Measurements from ENCODE around the gene VIM. TPM values are rescaled to one million over a fixed set of nuclear protein-coding genes. Genes with fewer than 3 reads are reported as not detected.

The VIM gene
- total RNA-seq, 1 experiment from 2014 or later = 50.4 TPM

DNA sequence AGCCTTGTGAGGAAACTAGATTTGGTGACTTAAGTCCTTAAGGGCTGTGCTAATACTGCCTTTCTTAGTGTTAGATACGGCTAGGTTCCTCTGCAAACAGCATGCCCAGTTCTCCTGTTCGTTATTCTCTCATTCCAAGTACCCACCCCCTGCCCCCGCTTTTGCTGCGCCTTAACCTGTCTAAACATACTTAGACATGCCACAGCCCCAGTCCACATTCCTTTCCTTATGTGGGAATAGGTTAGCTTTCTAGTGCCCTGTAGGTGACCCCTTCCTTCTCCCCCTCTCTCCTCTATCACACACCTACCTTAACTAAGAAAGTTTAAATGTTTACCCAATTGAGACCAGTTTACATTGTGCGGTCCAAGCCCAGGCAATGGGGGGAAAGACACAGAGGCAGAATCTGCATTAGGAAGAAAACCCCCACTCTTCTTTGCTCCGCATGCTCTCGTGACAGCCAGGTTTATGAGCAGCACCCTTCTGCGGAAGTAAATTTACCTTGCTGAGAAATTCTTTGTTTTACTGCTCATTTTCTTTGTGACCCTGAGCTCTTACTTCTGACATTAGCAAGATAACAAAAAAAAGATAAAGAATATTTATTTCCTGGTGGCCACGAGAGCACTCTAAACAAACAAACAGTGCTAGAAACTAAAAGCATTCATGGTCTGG is 48.8 kb downstream of the VIM start:
- no peak for TF ChIP-seq CTCF (IDR thresholded peaks at IDR 0.05; ENCODE audit: insufficient read depth in 1 of 2, low read depth in 1 of 2, low read length in 1 of 2, severe bottlenecking in 1 of 2, unreplicated experiment in 1 of 2)
- Mint-ChIP-seq H3K9me3 (ENCODE audit: unreplicated experiment) (peaks cover 72% of the 10 kb centered on the region), H3K27ac (ENCODE audit: unreplicated experiment) (no peak overlapping the region)

DNA sequence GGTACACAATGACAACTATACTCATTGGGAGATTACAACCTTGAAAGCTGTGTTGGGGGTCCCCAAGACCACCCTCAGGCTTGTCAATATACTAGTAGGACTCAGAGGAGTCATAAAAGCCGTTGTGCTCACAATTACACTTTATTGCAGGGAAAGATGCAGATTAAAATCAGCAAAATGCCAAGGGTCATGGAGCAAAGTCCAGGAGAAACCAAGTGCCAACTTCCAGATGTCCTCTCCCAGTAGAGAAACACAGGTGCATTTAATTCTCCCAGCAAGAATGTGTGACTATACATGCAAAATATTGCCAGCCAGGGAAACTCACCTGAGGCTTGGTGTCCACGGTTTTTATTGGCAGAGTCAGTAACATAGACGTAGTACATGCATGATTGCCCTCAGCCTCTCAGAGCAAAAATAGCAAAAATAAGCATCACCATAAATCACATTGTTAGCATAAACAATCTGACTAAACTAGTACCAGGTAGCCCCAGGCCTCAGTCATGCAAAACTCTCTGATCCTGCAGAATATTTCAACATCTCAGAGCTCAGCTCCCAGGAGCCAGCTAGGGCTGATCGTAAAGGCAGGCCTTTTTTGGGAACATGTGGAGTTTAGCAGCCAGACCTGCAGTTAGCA is 50.7 kb downstream of the VIM start:
- Mint-ChIP-seq H3K27me3 (ENCODE audit: insufficient read depth, unreplicated experiment) (peaks cover 2% of the 10 kb centered on the region), H3K4me1 (ENCODE audit: low read depth, unreplicated experiment) (peaks cover 4% of the 10 kb centered on the region), H3K4me3 (ENCODE audit: unreplicated experiment) (no peak overlapping the region), H3K27ac (ENCODE audit: unreplicated experiment) (no peak overlapping the region), H3K9me3 (ENCODE audit: unreplicated experiment) (peaks cover 79% of the 10 kb centered on the region), H3K36me3 (ENCODE audit: insufficient read depth, unreplicated experiment) (no peaks in the 10 kb centered on the region)
- no TSS peak for BruUV-seq (replicated peaks)
- no peak overlapping the region for H3K4me3 ChIP-seq (ENCODE audit: low read depth, low read length)
- ChIA-PET CTCF (no interaction called here), POLR2A (no interaction called here)
- no peaks in the 10 kb centered on the region for H3K36me3 ChIP-seq (ENCODE audit: control insufficient read depth, insufficient read depth, low read length)
- peaks cover 37% of the 10 kb centered on the region for H3K9me3 ChIP-seq
- DNase-seq = no peak
- no peaks in the 10 kb centered on the region for H3K4me1 ChIP-seq
- TF ChIP-seq CTCF (IDR thresholded peaks at IDR 0.05; ENCODE audit: insufficient read depth in 1 of 2, low read depth in 1 of 2, low read length in 1 of 2, severe bottlenecking in 1 of 2, unreplicated experiment in 1 of 2) = no peak
- H3K27me3 ChIP-seq (replicated peaks; ENCODE audit: control insufficient read depth, insufficient read depth, low read length) = no peaks in the 10 kb centered on the region
- intact Hi-C loops (cut with micrococcal nuclease; ENCODE audit: unreplicated experiment) = no loop called here

More for the DNA sequence above, 48.8 kb downstream of the VIM start:
- no peak for DNase-seq
- Histone ChIP-seq H3K4me1 (no peaks in the 10 kb centered on the region), H3K9me3 (peaks cover 27% of the 10 kb centered on the region), H3K27me3 (replicated peaks; ENCODE audit: control insufficient read depth, insufficient read depth, low read length) (no peaks in the 10 kb centered on the region), H3K36me3 (ENCODE audit: control insufficient read depth, insufficient read depth, low read length) (no peaks in the 10 kb centered on the region), H3K4me3 (ENCODE audit: low read depth, low read length) (no peak overlapping the region)
- BruUV-seq (replicated peaks) = no TSS peak
- H3K4me3 Mint-ChIP-seq (ENCODE audit: unreplicated experiment) = no peak overlapping the region
- ChIA-PET CTCF (no interaction called here), POLR2A (no interaction called here)
- peaks cover 4% of the 10 kb centered on the region for H3K4me1 Mint-ChIP-seq (ENCODE audit: low read depth, unreplicated experiment)
- H3K36me3 Mint-ChIP-seq (ENCODE audit: insufficient read depth, unreplicated experiment) = no peaks in the 10 kb centered on the region
- intact Hi-C loops (cut with micrococcal nuclease; ENCODE audit: unreplicated experiment) = no loop called here
- no peaks in the 10 kb centered on the region for H3K27me3 Mint-ChIP-seq (ENCODE audit: insufficient read depth, unreplicated experiment)

DNA sequence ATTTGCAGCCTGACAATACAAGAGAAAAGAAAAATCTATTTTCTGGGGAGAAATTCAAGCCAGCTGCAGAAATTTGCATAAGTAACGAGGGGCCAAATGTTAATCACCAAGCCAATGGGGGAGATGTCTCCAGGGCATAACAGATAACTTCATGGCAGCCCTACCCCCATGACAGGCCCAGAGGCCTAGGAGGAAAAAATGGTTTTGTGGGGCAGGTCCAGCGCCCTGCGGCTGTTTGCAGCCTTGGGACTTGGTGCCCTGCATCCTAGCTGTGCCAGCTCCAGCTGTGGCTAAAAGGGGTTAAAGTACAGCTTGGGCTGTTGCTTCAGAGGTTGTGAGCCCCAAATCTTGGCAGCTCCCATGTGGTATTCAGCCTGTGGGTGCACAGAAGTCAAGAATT is 54.3 kb downstream of the VIM start:
- intact Hi-C loops (cut with micrococcal nuclease; ENCODE audit: unreplicated experiment) = no loop called here
- no peak for TF ChIP-seq CTCF (IDR thresholded peaks at IDR 0.05; ENCODE audit: insufficient read depth in 1 of 2, low read depth in 1 of 2, low read length in 1 of 2, severe bottlenecking in 1 of 2, unreplicated experiment in 1 of 2)
- no peaks in the 10 kb centered on the region for H3K36me3 Mint-ChIP-seq (ENCODE audit: insufficient read depth, unreplicated experiment)
- H3K4me3 Mint-ChIP-seq (ENCODE audit: unreplicated experiment) = no peak overlapping the region
- H3K4me1 ChIP-seq = no peaks in the 10 kb centered on the region
- BruUV-seq (replicated peaks) = no TSS peak
- H3K9me3 Mint-ChIP-seq (ENCODE audit: unreplicated experiment) = peaks cover 51% of the 10 kb centered on the region
- H3K4me3 ChIP-seq (ENCODE audit: low read depth, low read length) = no peak overlapping the region
- no peaks in the 10 kb centered on the region for H3K4me1 Mint-ChIP-seq (ENCODE audit: low read depth, unreplicated experiment)
- no peak for DNase-seq
- no peaks in the 10 kb centered on the region for H3K36me3 ChIP-seq (ENCODE audit: control insufficient read depth, insufficient read depth, low read length)
- H3K27ac Mint-ChIP-seq (ENCODE audit: unreplicated experiment) = no peak overlapping the region
- ChIA-PET CTCF (no interaction called here), POLR2A (no interaction called here)
- peaks cover 3% of the 10 kb centered on the region for H3K27me3 Mint-ChIP-seq (ENCODE audit: insufficient read depth, unreplicated experiment)
- peaks cover 22% of the 10 kb centered on the region for H3K9me3 ChIP-seq
- no peaks in the 10 kb centered on the region for H3K27me3 ChIP-seq (replicated peaks; ENCODE audit: control insufficient read depth, insufficient read depth, low read length)

All from Caco-2 (cell line).